Peyer's patch (tissue), 4 donors: ENCODE data around the gene C2CD4C.

Experiments
- POLR2A ChIP-seq, 2 donors: fragments of 450-650 bp; IDR thresholded peaks; one replicate each; pipeline ENCODE4 v1.5.1; 2017; ENCODE audit warnings: antibody characterized with exemption in 2 of 2, mild to moderate bottlenecking in 2 of 2, moderate library complexity in 2 of 2
- TF ChIP-seq, protein P1 (sequence below), 6 experiments: fragments of 450-650 bp in 4 of 6; fragments of 200-600 bp in 2 of 6; sonication (generic) in 1 of 6; IDR thresholded peaks; one replicate each; pipeline ENCODE4 v1.5.1; 2017 to 2019; ENCODE audit warnings: antibody characterized with exemption in 6 of 6, mild to moderate bottlenecking in 3 of 6, moderate library complexity in 1 of 6

DNA sequence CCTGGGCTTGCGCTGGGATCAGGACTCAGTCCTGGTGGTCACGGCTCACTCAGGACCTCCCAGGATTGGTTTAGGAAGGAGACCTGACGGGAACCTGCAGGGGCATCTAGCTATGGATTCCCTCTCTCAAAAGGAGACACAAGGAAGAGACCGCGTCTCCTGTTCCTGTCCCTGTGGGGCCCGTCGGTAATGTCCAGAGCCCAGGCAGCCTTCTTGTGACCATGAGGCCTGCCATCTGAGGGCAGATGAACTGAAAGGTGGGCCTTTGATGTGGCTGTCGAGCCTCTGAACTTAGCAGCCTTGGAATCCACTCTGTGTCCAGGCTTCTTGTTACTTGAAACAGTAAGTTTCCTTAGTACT lies 32.9 kb downstream of the C2CD4C start:
- no peak for TF ChIP-seq POLR2A (IDR thresholded peaks at IDR 0.05)
- TF ChIP-seq, protein P1, sequence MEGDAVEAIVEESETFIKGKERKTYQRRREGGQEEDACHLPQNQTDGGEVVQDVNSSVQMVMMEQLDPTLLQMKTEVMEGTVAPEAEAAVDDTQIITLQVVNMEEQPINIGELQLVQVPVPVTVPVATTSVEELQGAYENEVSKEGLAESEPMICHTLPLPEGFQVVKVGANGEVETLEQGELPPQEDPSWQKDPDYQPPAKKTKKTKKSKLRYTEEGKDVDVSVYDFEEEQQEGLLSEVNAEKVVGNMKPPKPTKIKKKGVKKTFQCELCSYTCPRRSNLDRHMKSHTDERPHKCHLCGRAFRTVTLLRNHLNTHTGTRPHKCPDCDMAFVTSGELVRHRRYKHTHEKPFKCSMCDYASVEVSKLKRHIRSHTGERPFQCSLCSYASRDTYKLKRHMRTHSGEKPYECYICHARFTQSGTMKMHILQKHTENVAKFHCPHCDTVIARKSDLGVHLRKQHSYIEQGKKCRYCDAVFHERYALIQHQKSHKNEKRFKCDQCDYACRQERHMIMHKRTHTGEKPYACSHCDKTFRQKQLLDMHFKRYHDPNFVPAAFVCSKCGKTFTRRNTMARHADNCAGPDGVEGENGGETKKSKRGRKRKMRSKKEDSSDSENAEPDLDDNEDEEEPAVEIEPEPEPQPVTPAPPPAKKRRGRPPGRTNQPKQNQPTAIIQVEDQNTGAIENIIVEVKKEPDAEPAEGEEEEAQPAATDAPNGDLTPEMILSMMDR (IDR thresholded peaks at IDR 0.05): no peak
